Thyroid gland (tissue), 4 donors: Measurements from ENCODE around the gene SEMA6A.

Source experiments
- CTCF ChIP-seq, 6 experiments: fragments of 200-600 bp in 3 of 6; fragments of 450-650 bp in 3 of 6; sonication (generic) in 3 of 6; IDR thresholded peaks; one replicate each; pipeline ENCODE4 v1.5.1; 2016 to 2019; ENCODE audit warnings: antibody characterized with exemption in 6 of 6, mild to moderate bottlenecking in 2 of 6, inconsistent platforms in 1 of 6, moderate library complexity in 1 of 6
- POLR2A ChIP-seq, 2 donors: fragments of 450-650 bp; IDR thresholded peaks; one replicate each; pipeline ENCODE4 v1.6.1; 2017; ENCODE audit warnings: antibody characterized with exemption in 2 of 2, mild to moderate bottlenecking in 2 of 2, moderate library complexity in 1 of 2

- no peak for TF ChIP-seq CTCF (IDR thresholded peaks at IDR 0.05)
- TF ChIP-seq POLR2A (IDR thresholded peaks at IDR 0.05): no peak
These were observed 131.6 kb downstream of the SEMA6A start for GRCh38 chr5:116442931-116443551.
